ENCODE measurements around the gene ARL15.

DNA sequence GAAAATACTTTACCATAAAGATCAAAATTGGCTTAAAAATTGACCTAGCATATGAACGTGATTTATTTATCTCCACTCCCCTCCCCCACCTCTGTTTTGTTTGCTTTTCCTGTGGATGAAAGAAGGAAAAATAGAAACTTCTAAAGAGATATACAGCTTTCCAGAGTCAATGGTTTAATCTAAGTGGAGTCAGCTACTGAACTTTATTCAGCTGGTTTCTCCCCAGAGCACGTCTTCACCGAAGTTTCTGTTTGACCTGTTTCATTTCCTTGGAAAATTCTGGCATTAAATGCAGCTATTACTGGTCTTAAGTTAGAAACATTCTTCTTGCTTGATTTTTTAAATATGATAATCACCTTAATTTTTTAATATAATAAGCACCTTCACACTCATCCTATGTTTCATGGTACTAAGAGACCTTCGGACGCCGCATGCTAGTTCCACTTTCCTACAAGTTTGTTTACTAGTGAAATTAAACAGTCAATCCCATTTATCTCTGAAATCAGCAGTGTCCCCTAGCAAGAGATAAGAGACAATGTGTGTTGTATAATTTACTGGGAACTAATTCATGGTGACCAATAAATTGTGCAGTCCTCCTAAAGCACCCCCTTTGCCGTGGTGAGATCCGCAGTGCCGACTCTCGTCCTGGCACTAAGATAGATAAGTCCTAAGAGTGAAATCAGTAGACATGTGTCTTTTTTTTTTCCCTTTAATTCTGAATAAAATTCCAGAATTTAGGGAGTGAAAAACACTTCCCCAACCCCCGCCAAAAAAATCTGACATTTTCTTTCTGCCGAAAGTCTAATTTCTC lies 89.9 kb downstream of the ARL15 start:
- TF ChIP-seq POLR2A (IDR thresholded peaks at IDR 0.05) (no peak), POLR2AphosphoS5 (IDR thresholded peaks at IDR 0.05) (no peak)

Measured in upper lobe of left lung (tissue), 4 donors.